Smooth muscle cell (in vitro differentiated cells): ENCODE results near the gene ARHGEF28. TPM values are rescaled to one million over a fixed set of nuclear protein-coding genes. Genes with fewer than 3 reads are reported as not detected.
A peak's percentile ranks its signal among the peaks of the same experiment; 100 is the strongest.

Source experiments
- DNase-seq: peaks from one replicate; lab custom pipeline; 2025; ENCODE audit not compliant: unreplicated experiment; lab: John Stamatoyannopoulos, UW
- H2AFZ ChIP-seq: fragments of 200-600 bp; sonication (generic); 2 replicates; pipeline ENCODE4 v1.6.0; 2016; ENCODE audit warnings: antibody characterized with exemption, low read depth, mild to moderate bottlenecking
- H3F3A ChIP-seq: fragments of 200-600 bp; sonication (generic); 2 replicates; pipeline ENCODE4 v1.6.0; 2017; ENCODE audit warnings: antibody characterized with exemption, low read depth
- H3K27ac ChIP-seq: fragments of 200-600 bp; sonication (generic); 2 replicates; pipeline ENCODE4 v1.5.1; 2016; ENCODE audit warnings: low read depth, mild to moderate bottlenecking
- H3K27me3 ChIP-seq: fragments of 200-600 bp; sonication (generic); 2 replicates; pipeline ENCODE4 v1.6.1; 2016; ENCODE audit warnings: low read depth, mild to moderate bottlenecking
- H3K36me3 ChIP-seq: fragments of 200-600 bp; sonication (generic); 2 replicates; pipeline ENCODE4 v1.5.1; 2016; ENCODE audit warnings: low read depth
- H3K4me1 ChIP-seq: fragments of 200-600 bp; sonication (generic); 2 replicates; pipeline ENCODE4 v1.5.1; 2016; ENCODE audit warnings: low read depth
- H3K4me2 ChIP-seq: fragments of 200-600 bp; sonication (generic); 2 replicates; pipeline ENCODE4 v1.6.0; 2016; ENCODE audit warnings: mild to moderate bottlenecking
- H3K4me3 ChIP-seq: fragments of 200-600 bp; sonication (generic); 2 replicates; pipeline ENCODE4 v1.5.1; 2016; ENCODE audit warnings: mild to moderate bottlenecking
- H3K79me2 ChIP-seq: fragments of 200-600 bp; sonication (generic); 2 replicates; pipeline ENCODE4 v1.6.0; 2016; ENCODE audit warnings: low read depth, mild to moderate bottlenecking
- H3K9ac ChIP-seq: fragments of 200-600 bp; sonication (generic); 2 replicates; pipeline ENCODE4 v1.6.0; 2016; ENCODE audit warnings: low read depth
- H3K9me3 ChIP-seq: fragments of 200-600 bp; sonication (generic); replicated peaks from 2 replicates; pipeline ENCODE4 v1.5.1; 2016; ENCODE audit warnings: low read depth
- H4K20me1 ChIP-seq: fragments of 200-600 bp; sonication (generic); 2 replicates; pipeline ENCODE4 v1.6.0; 2016; ENCODE audit warnings: low read depth
- WGBS: methylation state at CpG from one replicate; pipeline ENCODE4 v1.1.7; 2016; ENCODE audit warnings: low lambda C conversion rate; 5-methylcytosine and 5-hydroxymethylcytosine counted together
- polyA plus RNA-seq: library from polyadenylated mRNA; unstranded; fragments of >200 nt; fragmentation: Nextera tagmentation; extraction: Ambion mirVana; gene quantifications from 2 replicates; pipeline ENCODE4 v1.2.1, GENCODE V29; 2016
- total RNA-seq: library from RNA; depleted of rRNA; stranded (reverse); fragments of >200 nt; gene quantifications from 2 replicates; pipeline ENCODE4 v1.2.3, GENCODE V29; 2014
- TF ChIP-seq, protein P1 (sequence below): fragments of 200-600 bp; sonication (generic); IDR thresholded peaks from 2 replicates; pipeline ENCODE4 v1.5.1; 2017; ENCODE audit warnings: borderline replicate concordance, mild to moderate bottlenecking, antibody characterized with exemption; ENCODE audit not compliant: insufficient read depth, poor library complexity, severe bottlenecking

The ARHGEF28 gene
- total and polyA plus RNA-seq, 2 experiments from 2014 or later = 0.19 to 0.90 TPM

DNA sequence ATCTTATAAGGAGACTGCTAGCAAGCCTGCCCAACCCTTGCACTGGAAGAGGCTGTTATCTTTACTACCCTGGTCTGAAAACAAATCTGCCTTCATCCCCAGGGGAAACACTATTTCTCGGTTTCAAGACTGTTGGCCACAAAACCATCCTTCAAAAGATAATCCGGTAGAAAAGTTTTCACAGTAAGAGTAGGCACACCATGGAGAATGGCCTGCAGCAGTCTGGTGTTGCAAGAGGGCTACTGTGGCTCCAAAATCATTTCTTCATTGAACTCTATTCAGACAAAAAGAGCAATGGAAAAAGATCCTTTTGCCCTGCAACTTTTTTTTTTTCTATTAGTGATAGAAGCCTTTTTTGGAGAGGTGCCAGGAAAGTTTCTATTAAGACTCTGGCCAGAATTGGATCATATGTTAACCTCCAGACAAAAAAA, 163.9 kb downstream of the ARHGEF28 start:
- WGBS = 13% methylated on average over 2 of the region's 2 CpGs
- no peak overlapping the region for H3K4me3 ChIP-seq
- H4K20me1 ChIP-seq = no peaks in the 10 kb centered on the region
- no peak for DNase-seq
- no peaks in the 10 kb centered on the region for H3K9me3 ChIP-seq
- TF ChIP-seq, protein P1, sequence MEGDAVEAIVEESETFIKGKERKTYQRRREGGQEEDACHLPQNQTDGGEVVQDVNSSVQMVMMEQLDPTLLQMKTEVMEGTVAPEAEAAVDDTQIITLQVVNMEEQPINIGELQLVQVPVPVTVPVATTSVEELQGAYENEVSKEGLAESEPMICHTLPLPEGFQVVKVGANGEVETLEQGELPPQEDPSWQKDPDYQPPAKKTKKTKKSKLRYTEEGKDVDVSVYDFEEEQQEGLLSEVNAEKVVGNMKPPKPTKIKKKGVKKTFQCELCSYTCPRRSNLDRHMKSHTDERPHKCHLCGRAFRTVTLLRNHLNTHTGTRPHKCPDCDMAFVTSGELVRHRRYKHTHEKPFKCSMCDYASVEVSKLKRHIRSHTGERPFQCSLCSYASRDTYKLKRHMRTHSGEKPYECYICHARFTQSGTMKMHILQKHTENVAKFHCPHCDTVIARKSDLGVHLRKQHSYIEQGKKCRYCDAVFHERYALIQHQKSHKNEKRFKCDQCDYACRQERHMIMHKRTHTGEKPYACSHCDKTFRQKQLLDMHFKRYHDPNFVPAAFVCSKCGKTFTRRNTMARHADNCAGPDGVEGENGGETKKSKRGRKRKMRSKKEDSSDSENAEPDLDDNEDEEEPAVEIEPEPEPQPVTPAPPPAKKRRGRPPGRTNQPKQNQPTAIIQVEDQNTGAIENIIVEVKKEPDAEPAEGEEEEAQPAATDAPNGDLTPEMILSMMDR = no peak
- H3K4me2 ChIP-seq = no peak overlapping the region
- no peaks in the 10 kb centered on the region for H3K36me3 ChIP-seq
- H3K79me2 ChIP-seq = no peaks in the 10 kb centered on the region
- H2AFZ ChIP-seq = no peak overlapping the region
- H3K27me3 ChIP-seq = peaks cover 15% of the 10 kb centered on the region
- no peak overlapping the region for H3K9ac ChIP-seq
- H3K4me1 ChIP-seq = no peaks in the 10 kb centered on the region
- H3F3A ChIP-seq = no peaks in the 10 kb centered on the region
- no peak overlapping the region for H3K27ac ChIP-seq

DNA sequence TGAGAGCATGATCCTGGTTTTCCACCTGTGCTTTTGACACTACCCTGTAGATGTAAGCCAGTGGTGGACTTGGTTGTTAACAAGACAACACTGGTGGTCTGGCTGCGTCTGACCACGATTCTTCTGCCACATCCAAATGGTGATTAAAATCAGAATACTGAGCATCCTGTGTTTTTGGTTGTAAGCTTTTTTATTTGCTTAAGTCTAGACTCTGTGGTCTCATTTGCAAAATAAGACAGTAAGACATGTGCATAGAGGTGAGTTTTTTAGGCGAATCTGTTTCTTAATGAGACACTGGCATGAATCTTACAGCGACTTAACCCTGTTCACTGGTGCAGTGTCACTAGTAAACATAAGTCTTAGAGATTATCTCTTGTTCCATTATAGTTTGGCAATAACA, 165.4 kb downstream of the ARHGEF28 start:
- Histone ChIP-seq H3K4me2 (no peak overlapping the region), H4K20me1 (no peaks in the 10 kb centered on the region), H3K4me3 (no peak overlapping the region), H2AFZ (no peak overlapping the region), H3K79me2 (no peaks in the 10 kb centered on the region), H3K36me3 (no peaks in the 10 kb centered on the region), H3K9ac (no peak overlapping the region), H3K27ac (no peak overlapping the region), H3K27me3 (peaks cover 7% of the 10 kb centered on the region), H3K4me1 (no peaks in the 10 kb centered on the region), H3F3A (no peaks in the 10 kb centered on the region), H3K9me3 (no peaks in the 10 kb centered on the region)
- TF ChIP-seq, protein P1 = no peak
- no peak for DNase-seq
- WGBS = 78% methylated on average over 4 of the region's 4 CpGs

- DNase-seq = peak; percentile 13
- H3K36me3 ChIP-seq = no peaks in the 10 kb centered on the region
- H4K20me1 ChIP-seq = no peaks in the 10 kb centered on the region
- no peak overlapping the region for H3K9ac ChIP-seq
- H3K9me3 ChIP-seq = no peaks in the 10 kb centered on the region
- WGBS = 0% methylated on average over 2 of the region's 2 CpGs
- no peaks in the 10 kb centered on the region for H3K79me2 ChIP-seq
- H3K27ac ChIP-seq = no peak overlapping the region
- H3K27me3 ChIP-seq = peaks cover 7% of the 10 kb centered on the region
- H3K4me1 ChIP-seq = no peaks in the 10 kb centered on the region
- TF ChIP-seq, protein P1 = peak; percentile 96
- no peak overlapping the region for H3K4me3 ChIP-seq
- H3K4me2 ChIP-seq = no peak overlapping the region
- no peaks in the 10 kb centered on the region for H3F3A ChIP-seq
- H2AFZ ChIP-seq = no peak overlapping the region
Observed at GRCh38 chr5:73792687-73793320, 166.8 kb downstream of the ARHGEF28 start.

GRCh38 chr5:73793911-73794310, 167.9 kb downstream of the ARHGEF28 start:
- H3K27me3 ChIP-seq = peaks cover 7% of the 10 kb centered on the region
- H3F3A ChIP-seq = no peaks in the 10 kb centered on the region
- no peak overlapping the region for H3K9ac ChIP-seq
- H3K36me3 ChIP-seq = no peaks in the 10 kb centered on the region
- no peaks in the 10 kb centered on the region for H3K79me2 ChIP-seq
- no peaks in the 10 kb centered on the region for H3K9me3 ChIP-seq
- no peak overlapping the region for H3K4me2 ChIP-seq
- TF ChIP-seq, protein P1 = no peak
- no peak overlapping the region for H3K27ac ChIP-seq
- DNase-seq = no peak
- H4K20me1 ChIP-seq = no peaks in the 10 kb centered on the region
- no peak overlapping the region for H3K4me3 ChIP-seq
- WGBS = 79% methylated on average over 5 of the region's 5 CpGs
- no peaks in the 10 kb centered on the region for H3K4me1 ChIP-seq
- peak overlapping the region; percentile 1 for H2AFZ ChIP-seq
